Keratinocyte (primary cell): ENCODE results near the gene MSI2.

Source experiments
- CTCF ChIP-seq, 3 experiments: IDR thresholded peaks in 1 of 3; conservative IDR thresholded peaks in 1 of 3; optimal IDR thresholded peaks in 1 of 3; 2 replicates in 2 of 3; 3 replicates in 1 of 3; pipeline versions ENCODE3 to v1.5.1; 2011; ENCODE audit warnings: low read length in 3 of 3, mild to moderate bottlenecking in 3 of 3, moderate library complexity in 2 of 3, control low read depth in 1 of 3, inconsistent platforms in 1 of 3; ENCODE audit not compliant: insufficient read depth in 2 of 3; ENCODE audit errors: extremely low read depth in 1 of 3
- EZH2 ChIP-seq: IDR thresholded peaks from one replicate; pipeline ENCODE4 v1.6.1; 2012; ENCODE audit warnings: inconsistent platforms, mild to moderate bottlenecking, low read length, moderate library complexity

- TF ChIP-seq CTCF (optimal IDR thresholded peaks at IDR 0.05 in 1 of 3, IDR thresholded peaks at IDR 0.05 in 1 of 3, conservative IDR thresholded peaks at IDR 0.05 in 1 of 3; ENCODE audit: extremely low read depth in 1 of 3, insufficient read depth in 2 of 3, low read length in 3 of 3) (no peak), EZH2 (no peak)
Observed at GRCh38 chr17:57580055-57580739, 323.9 kb downstream of the MSI2 start.
